SK-N-SH (cell line): ENCODE measurements around the gene IFNAR1.

Source experiments
- CHD2 ChIP-seq: fragments of 150-350 bp; IDR thresholded peaks from 2 replicates; pipeline ENCODE4 v1.6.1; 2018; ENCODE audit warnings: low read length; ENCODE audit not compliant: partially characterized antibody
- EP300 ChIP-seq, 2 experiments: IDR thresholded peaks; 2 replicates each; pipeline versions ENCODE4 v1.4.0 to v1.6.1; 2012; ENCODE audit warnings: borderline replicate concordance in 1 of 2, low read depth in 1 of 2, low read length in 1 of 2
- EZH2phosphoT487 ChIP-seq: fragments of 200-600 bp; sonication (generic); IDR thresholded peaks from 2 replicates; pipeline ENCODE4 v1.6.1; 2017; ENCODE audit warnings: low read depth, mixed run types, mild to moderate bottlenecking, antibody characterized with exemption, moderate library complexity, borderline replicate concordance
- FOXM1 ChIP-seq: IDR thresholded peaks from 2 replicates; pipeline ENCODE4 v1.4.0; 2012; ENCODE audit warnings: low read depth, mild to moderate bottlenecking
- JUND ChIP-seq: IDR thresholded peaks from 2 replicates; pipeline ENCODE4 v1.4.0; 2012
- MEF2A ChIP-seq: IDR thresholded peaks from 2 replicates; pipeline ENCODE4 v1.4.0; 2012; ENCODE audit warnings: low read depth, borderline replicate concordance
- NFIC ChIP-seq: IDR thresholded peaks from 2 replicates; pipeline ENCODE4 v1.4.0; 2012; ENCODE audit warnings: borderline replicate concordance
- RAD21 ChIP-seq: IDR thresholded peaks from 2 replicates; pipeline ENCODE4 v1.6.1; 2012; ENCODE audit warnings: mild to moderate bottlenecking, low read length
- RCOR1 ChIP-seq: fragments of 150-350 bp; IDR thresholded peaks from 2 replicates; pipeline ENCODE4 v1.6.1; 2017; ENCODE audit warnings: antibody characterized with exemption, low read length
- TCF12 ChIP-seq: IDR thresholded peaks from 2 replicates; pipeline ENCODE4 v1.4.0; 2012
- TF ChIP-seq, protein P1 (sequence below): fragments of 200-600 bp; sonication (generic); IDR thresholded peaks from 2 replicates; pipeline ENCODE4 v1.6.1; 2017; ENCODE audit warnings: antibody characterized with exemption, mild to moderate bottlenecking, moderate library complexity
- TF ChIP-seq, protein P2 (sequence below): IDR thresholded peaks from 2 replicates; pipeline ENCODE4 v1.4.0; 2012; ENCODE audit warnings: low read depth

DNA sequence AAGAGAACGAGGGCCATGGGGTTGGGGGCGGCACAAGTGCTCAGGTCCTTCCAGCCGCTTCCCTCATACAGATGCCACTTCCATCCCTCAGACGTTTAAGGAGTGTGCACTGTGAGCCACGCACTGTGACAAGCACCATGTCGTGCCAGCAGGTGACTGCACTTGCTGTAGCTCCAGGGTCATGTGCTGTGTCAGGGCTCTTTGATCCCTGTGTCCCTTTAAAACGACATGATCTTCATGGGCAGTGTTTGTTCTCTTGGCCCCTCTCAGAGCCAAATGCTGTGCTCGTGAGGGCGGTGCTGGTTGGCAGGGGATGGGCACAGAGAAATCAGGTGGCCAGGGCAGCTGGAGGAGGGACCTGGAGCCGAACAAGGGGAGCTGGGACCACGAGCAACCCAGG, 38.7 kb upstream of the IFNAR1 start:
- no peak for TF ChIP-seq EZH2phosphoT487
- TF ChIP-seq RAD21 = no peak
- no peak for TF ChIP-seq JUND
- TF ChIP-seq FOXM1 = no peak
- TF ChIP-seq, protein P1, sequence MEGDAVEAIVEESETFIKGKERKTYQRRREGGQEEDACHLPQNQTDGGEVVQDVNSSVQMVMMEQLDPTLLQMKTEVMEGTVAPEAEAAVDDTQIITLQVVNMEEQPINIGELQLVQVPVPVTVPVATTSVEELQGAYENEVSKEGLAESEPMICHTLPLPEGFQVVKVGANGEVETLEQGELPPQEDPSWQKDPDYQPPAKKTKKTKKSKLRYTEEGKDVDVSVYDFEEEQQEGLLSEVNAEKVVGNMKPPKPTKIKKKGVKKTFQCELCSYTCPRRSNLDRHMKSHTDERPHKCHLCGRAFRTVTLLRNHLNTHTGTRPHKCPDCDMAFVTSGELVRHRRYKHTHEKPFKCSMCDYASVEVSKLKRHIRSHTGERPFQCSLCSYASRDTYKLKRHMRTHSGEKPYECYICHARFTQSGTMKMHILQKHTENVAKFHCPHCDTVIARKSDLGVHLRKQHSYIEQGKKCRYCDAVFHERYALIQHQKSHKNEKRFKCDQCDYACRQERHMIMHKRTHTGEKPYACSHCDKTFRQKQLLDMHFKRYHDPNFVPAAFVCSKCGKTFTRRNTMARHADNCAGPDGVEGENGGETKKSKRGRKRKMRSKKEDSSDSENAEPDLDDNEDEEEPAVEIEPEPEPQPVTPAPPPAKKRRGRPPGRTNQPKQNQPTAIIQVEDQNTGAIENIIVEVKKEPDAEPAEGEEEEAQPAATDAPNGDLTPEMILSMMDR = no peak
- TF ChIP-seq, protein P2, sequence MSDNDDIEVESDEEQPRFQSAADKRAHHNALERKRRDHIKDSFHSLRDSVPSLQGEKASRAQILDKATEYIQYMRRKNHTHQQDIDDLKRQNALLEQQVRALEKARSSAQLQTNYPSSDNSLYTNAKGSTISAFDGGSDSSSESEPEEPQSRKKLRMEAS = no peak
- no peak for TF ChIP-seq RCOR1
- no peak for TF ChIP-seq TCF12
- no peak for TF ChIP-seq CHD2
- no peak for TF ChIP-seq NFIC
- no peak for TF ChIP-seq EP300 (IDR thresholded peaks at IDR 0.05; ENCODE audit: borderline replicate concordance in 1 of 2, low read depth in 1 of 2, low read length in 1 of 2)
- no peak for TF ChIP-seq MEF2A
